Measurements from ENCODE around the gene NELFCD. TPM values are rescaled to one million over a fixed set of nuclear protein-coding genes. Genes with fewer than 3 reads are reported as not detected.
"Not testable (repeated sequence)": the region's sequence is repeated elsewhere in the genome, so short reads cannot be mapped to it uniquely, and the experiment has no call there.

Gene NELFCD
- 10 to 100 TPM; 28.7 to 34.1 TPM for total RNA-seq
- long read RNA-seq, transcript NELFCD-213 (15 exons, 2,305 nt), result major isoform, 41 of 72 reads
- long read RNA-seq, partial matches to known transcripts, result 9 of 72 reads
- long read RNA-seq, other reads (novel, unspliced or antisense), result 20 of 72 reads

- intact Hi-C loops (cut with DNase I), result loop anchor here in 1 of 2 donors (10.0 kb wide), 1 partner anchor 86 kb away; no protein-coding TSS in a partner anchor
- peak; percentile 93 to 96 for ATAC-seq
- DNase-seq, result peak; percentile 86
These were observed at the start of gene NELFCD for GRCh38 chr20:58980711-58981627. NELFCD (plus strand) TSS chr20:58981256; CDS start chr20:58981310, 54 bp downstream.

GRCh38 chr20:58932170-58932569 lies 48.9 kb upstream of the NELFCD start:
- ATAC-seq (no peak), DNase-seq (no peak)
- intact Hi-C loops (cut with DNase I), result no loop called here

GRCh38 chr20:58938078-58938477 lies 43.0 kb upstream of the NELFCD start:
- intact Hi-C loops (cut with DNase I), result no loop called here
- no peak for ATAC-seq
- no peak for DNase-seq

GRCh38 chr20:58938541-58938940 lies 42.5 kb upstream of the NELFCD start:
- no peak for ATAC-seq
- intact Hi-C loops (cut with DNase I), result no loop called here
- DNase-seq, result no peak

- ATAC-seq, result no peak
- DNase-seq, result no peak
- intact Hi-C loops (cut with DNase I), result no loop called here
These were observed 39.6 kb upstream of the NELFCD start for GRCh38 chr20:58941471-58941870.

- no peak for DNase-seq
These were observed 38.5 kb upstream of the NELFCD start for GRCh38 chr20:58942549-58942948.

GRCh38 chr20:58944610-58945009 lies 36.4 kb upstream of the NELFCD start:
- no peak for ATAC-seq
- intact Hi-C loops (cut with DNase I), result no loop called here
- no peak for DNase-seq

More at GRCh38 chr20:58942549-58942948, 38.5 kb upstream of the NELFCD start:
- ATAC-seq, result no peak
- intact Hi-C loops (cut with DNase I), result no loop called here

GRCh38 chr20:58945965-58946631 lies 35.0 kb upstream of the NELFCD start:
- intact Hi-C loops (cut with DNase I), result no loop called here
- DNase-seq (no peak), ATAC-seq (no peak)

- DNase-seq; intact Hi-C loops (cut with DNase I); ATAC-seq: not testable (repeated sequence)
These were observed 33.2 kb upstream of the NELFCD start for GRCh38 chr20:58947797-58948388.

- ATAC-seq (no peak), DNase-seq (no peak)
- intact Hi-C loops (cut with DNase I), result no loop called here
These were observed 30.5 kb upstream of the NELFCD start for GRCh38 chr20:58950603-58951002.

- DNase-seq, result no peak
- no peak for ATAC-seq
- intact Hi-C loops (cut with DNase I), result no loop called here
These were observed 28.0 kb upstream of the NELFCD start for GRCh38 chr20:58953050-58953449.

- ATAC-seq, result no peak
- intact Hi-C loops (cut with DNase I), result no loop called here
- DNase-seq, result no peak
These were observed 25.0 kb upstream of the NELFCD start for GRCh38 chr20:58956078-58956477.

GRCh38 chr20:58959652-58960051 lies 21.4 kb upstream of the NELFCD start:
- ATAC-seq (no peak), DNase-seq (no peak)
- intact Hi-C loops (cut with DNase I), result no loop called here

GRCh38 chr20:58963060-58963584 lies 17.9 kb upstream of the NELFCD start:
- no peak for DNase-seq
- ATAC-seq, result no peak
- intact Hi-C loops (cut with DNase I), result no loop called here

- DNase-seq; ATAC-seq; intact Hi-C loops (cut with DNase I): not testable (repeated sequence)
These were observed 17.1 kb upstream of the NELFCD start for GRCh38 chr20:58963922-58964321.

- DNase-seq (no peak), ATAC-seq (no peak)
- intact Hi-C loops (cut with DNase I), result no loop called here
These were observed 15.6 kb upstream of the NELFCD start for GRCh38 chr20:58965270-58966064.

- intact Hi-C loops (cut with DNase I), result no loop called here
- ATAC-seq (no peak), DNase-seq (no peak)
These were observed 13.2 kb upstream of the NELFCD start for GRCh38 chr20:58967652-58968429.

- intact Hi-C loops (cut with DNase I), result no loop called here
- DNase-seq (no peak), ATAC-seq (no peak)
These were observed 11.6 kb upstream of the NELFCD start for GRCh38 chr20:58969439-58969838.
